KMS-11 (cell line): ENCODE results near the gene USP38.

ENCODE experiments used
- H2AFZ ChIP-seq: fragments of 200-600 bp; sonication (generic); 2 replicates; pipeline ENCODE4 v1.6.1; 2016; ENCODE audit warnings: antibody characterized with exemption, mixed run types, low read depth
- H3K27ac ChIP-seq: fragments of 200-600 bp; sonication (generic); 2 replicates; pipeline ENCODE4 v1.6.1; 2016; ENCODE audit warnings: mild to moderate bottlenecking, mixed run types
- H3K27me3 ChIP-seq: fragments of 200-600 bp; sonication (generic); 2 replicates; pipeline ENCODE4 v1.6.1; 2017; ENCODE audit warnings: mild to moderate bottlenecking, low read depth, mixed run types, moderate library complexity; ENCODE audit not compliant: insufficient read depth
- H3K36me3 ChIP-seq: fragments of 200-600 bp; sonication (generic); 2 replicates; pipeline ENCODE4 v1.6.1; 2017; ENCODE audit warnings: mild to moderate bottlenecking, mixed run types; ENCODE audit not compliant: insufficient read depth
- H3K4me1 ChIP-seq: fragments of 200-600 bp; sonication (generic); 2 replicates; pipeline ENCODE4 v1.6.1; 2016; ENCODE audit warnings: mild to moderate bottlenecking, low read depth, mixed run types; ENCODE audit not compliant: poor library complexity, severe bottlenecking
- H3K4me2 ChIP-seq: fragments of 200-600 bp; sonication (generic); 2 replicates; pipeline ENCODE4 v1.7.0; 2016; ENCODE audit warnings: mild to moderate bottlenecking, mixed run types
- H3K4me3 ChIP-seq: fragments of 200-600 bp; sonication (generic); IDR thresholded peaks from 2 replicates; pipeline ENCODE4 v1.6.1; 2017; ENCODE audit warnings: low read depth, low read length, mixed read lengths; ENCODE audit not compliant: insufficient read depth
- H3K79me2 ChIP-seq: fragments of 200-600 bp; sonication (generic); 2 replicates; pipeline ENCODE4 v1.6.1; 2016; ENCODE audit warnings: low read depth, mixed run types; ENCODE audit not compliant: insufficient read depth
- H3K9ac ChIP-seq: fragments of 200-600 bp; sonication (generic); 2 replicates; pipeline ENCODE4 v1.6.1; 2016; ENCODE audit warnings: mild to moderate bottlenecking, mixed run types
- H4K20me1 ChIP-seq: fragments of 200-600 bp; sonication (generic); 2 replicates; pipeline ENCODE4 v1.6.1; 2016; ENCODE audit warnings: mild to moderate bottlenecking, mixed run types; ENCODE audit not compliant: insufficient read depth
- CTCF ChIP-seq: fragments of 200-600 bp; sonication (generic); conservative IDR thresholded peaks from 2 replicates; pipeline ENCODE4 v1.6.1; 2017; ENCODE audit warnings: low read depth, mild to moderate bottlenecking, antibody characterized with exemption, low read length, moderate library complexity, mixed read lengths

USP38 gene

GRCh38 chr4:143184217-143184502 lies 557 bp upstream of the USP38 start:
- no peak for TF ChIP-seq CTCF
- Histone ChIP-seq H3K4me3 (no peak overlapping the region), H3K4me2 (peak overlapping the region; percentile 93), H3K79me2 (peaks cover 67% of the 10 kb centered on the region), H3K36me3 (no peaks in the 10 kb centered on the region; the same call in 1 of the 2 replicates), H3K27ac (peak overlapping the region; percentile 94), H3K4me1 (peaks cover 24% of the 10 kb centered on the region), H4K20me1 (peaks cover 20% of the 10 kb centered on the region; the same call in 1 of the 2 replicates), H3K9ac (peak overlapping the region; percentile 85), H3K27me3 (no peaks in the 10 kb centered on the region), H2AFZ (peak overlapping the region; percentile 96)

GRCh38 chr4:143185253-143186107 lies 763 bp downstream of the USP38 start:
- H3K4me2 ChIP-seq = peak overlapping the region; percentile 92
- H3K4me3 ChIP-seq = peak overlapping the region; percentile 51
- peaks cover 37% of the 10 kb centered on the region for H3K4me1 ChIP-seq
- H3K79me2 ChIP-seq = peaks cover 80% of the 10 kb centered on the region
- H3K27ac ChIP-seq = peak overlapping the region; percentile 94
- no peaks in the 10 kb centered on the region; the same call in 1 of the 2 replicates for H3K36me3 ChIP-seq
- H2AFZ ChIP-seq = peak overlapping the region; percentile 54; the same call in 1 of the 2 replicates
- no peak for TF ChIP-seq CTCF
- H3K27me3 ChIP-seq = no peaks in the 10 kb centered on the region
- H4K20me1 ChIP-seq = peaks cover 20% of the 10 kb centered on the region; the same call in 1 of the 2 replicates
- H3K9ac ChIP-seq = peak overlapping the region; percentile 85

GRCh38 chr4:143186212-143186611 lies 1.5 kb downstream of the USP38 start:
- H4K20me1 ChIP-seq = peaks cover 20% of the 10 kb centered on the region; the same call in 1 of the 2 replicates
- peaks cover 44% of the 10 kb centered on the region for H3K4me1 ChIP-seq
- peak overlapping the region; percentile 92 for H3K4me2 ChIP-seq
- H3K9ac ChIP-seq = peak overlapping the region; percentile 85; the same call in 1 of the 2 replicates
- peak overlapping the region; percentile 33 for H3K4me3 ChIP-seq
- H2AFZ ChIP-seq = no peak overlapping the region
- H3K27me3 ChIP-seq = no peaks in the 10 kb centered on the region
- peaks cover 87% of the 10 kb centered on the region for H3K79me2 ChIP-seq
- TF ChIP-seq CTCF = no peak
- peak overlapping the region; percentile 94; the same call in 1 of the 2 replicates for H3K27ac ChIP-seq
- no peaks in the 10 kb centered on the region; the same call in 1 of the 2 replicates for H3K36me3 ChIP-seq

- H3K36me3 ChIP-seq = no peaks in the 10 kb centered on the region; the same call in 1 of the 2 replicates
- H4K20me1 ChIP-seq = peaks cover 20% of the 10 kb centered on the region; the same call in 1 of the 2 replicates
- no peak for TF ChIP-seq CTCF
- H2AFZ ChIP-seq = no peak overlapping the region
- no peak overlapping the region for H3K4me3 ChIP-seq
- H3K27me3 ChIP-seq = no peaks in the 10 kb centered on the region
- H3K4me2 ChIP-seq = peak overlapping the region; percentile 92
- peak overlapping the region; percentile 15; the same call in 1 of the 2 replicates for H3K27ac ChIP-seq
- H3K4me1 ChIP-seq = peaks cover 48% of the 10 kb centered on the region
- H3K9ac ChIP-seq = peak overlapping the region; percentile 85; the same call in 1 of the 2 replicates
- H3K79me2 ChIP-seq = peaks cover 92% of the 10 kb centered on the region
Measured at GRCh38 chr4:143186649-143187048, 1.9 kb downstream of the USP38 start.
